Stimulated activated CD4-positive, alpha-beta T cell treated with anti-CD3 and anti-CD28 coated beads, Interleukin-12 subunit alpha, Interleukin-12 subunit beta, amount 100 ng/mL, for 48 hours (primary cell): ENCODE data around the gene CDC42BPB.
A peak's percentile ranks its signal among the peaks of the same experiment; 100 is the strongest.

ENCODE experiments used
- DNase-seq, 3 donors: peaks; one replicate each; pipeline ENCODE4 v3.0.0-alpha.2; 2020; ENCODE audit warnings: low read depth in 2 of 3, low spot score in 1 of 3

The CDC42BPB gene

GRCh38 chr14:103096387-103096786 lies 39.0 kb upstream of the CDC42BPB start:
- DNase-seq, result no peak

GRCh38 chr14:103095210-103095778 lies 37.9 kb upstream of the CDC42BPB start:
- DNase-seq, result no peak

GRCh38 chr14:103094406-103095209 lies 37.3 kb upstream of the CDC42BPB start, which contains the start of gene EXOC3L4:
TSS of gene EXOC3L4 (plus strand) at chr14:103094725. CDS start at chr14:103100220, 5,495 bp downstream.
- no peak for DNase-seq

GRCh38 chr14:103093856-103094405 lies 36.6 kb upstream of the CDC42BPB start:
- no peak for DNase-seq

- no peak for DNase-seq
Observed at GRCh38 chr14:103091883-103092222, 34.5 kb upstream of the CDC42BPB start.

GRCh38 chr14:103091041-103091882 lies 33.9 kb upstream of the CDC42BPB start:
- peak; percentile 49 to 73 (median 61) for DNase-seq

- no peak for DNase-seq
Observed at GRCh38 chr14:103090481-103091020, 33.2 kb upstream of the CDC42BPB start.

- no peak for DNase-seq
Observed at GRCh38 chr14:103089386-103090335, 32.3 kb upstream of the CDC42BPB start.

- DNase-seq, result no peak
Observed at GRCh38 chr14:103088921-103089320, 31.6 kb upstream of the CDC42BPB start.

- DNase-seq, result no peak
Observed at GRCh38 chr14:103087343-103087835, 30.0 kb upstream of the CDC42BPB start.

GRCh38 chr14:103086771-103087342 lies 29.5 kb upstream of the CDC42BPB start:
- no peak for DNase-seq

- DNase-seq, result no peak
Observed at GRCh38 chr14:103085106-103086091, 28.1 kb upstream of the CDC42BPB start.

GRCh38 chr14:103084021-103084919 lies 26.9 kb upstream of the CDC42BPB start, which contains the start of gene LBHD2:
TSS of gene LBHD2 (plus strand) at chr14:103084210. CDS start at chr14:103086013, 1,803 bp downstream.
- no peak for DNase-seq

GRCh38 chr14:103081951-103082350 lies 24.6 kb upstream of the CDC42BPB start:
- DNase-seq, result no peak

- no peak for DNase-seq
Observed at GRCh38 chr14:103078860-103079587, 21.7 kb upstream of the CDC42BPB start.

- DNase-seq, result peak; percentile 55 to 65 (median 63)
Observed at GRCh38 chr14:103078420-103078749, 21.0 kb upstream of the CDC42BPB start.
